ENCODE measurements around the gene MCM9. TPM values are rescaled to one million over a fixed set of nuclear protein-coding genes. Genes with fewer than 3 reads are reported as not detected.
A peak's percentile ranks its signal among the peaks of the same experiment; 100 is the strongest.

MCM9 gene
- total RNA-seq, 3 donors from 2014 or later (not counting 1 experiment from before 2014, with no cell fraction given), result 45.2 to 53.4 (median 52.5) TPM

DNA sequence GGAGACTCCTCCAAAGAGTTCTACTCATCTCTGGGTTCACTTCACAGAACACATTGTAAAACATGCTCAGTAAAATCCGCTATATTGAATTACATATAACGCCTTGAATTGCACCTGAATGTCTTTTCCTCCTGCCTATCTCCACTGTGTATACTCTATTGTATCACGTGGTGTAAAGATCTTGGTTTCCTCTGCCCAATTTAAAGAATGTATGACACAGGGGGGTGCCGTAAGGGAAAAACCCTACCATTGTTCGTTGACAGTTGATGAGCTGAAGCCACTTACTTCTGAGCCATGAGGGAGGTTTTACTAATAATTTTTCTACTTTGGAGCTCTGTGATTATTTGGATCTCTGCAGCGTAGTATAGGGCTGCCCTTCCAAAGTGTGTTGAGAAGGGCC lies 35.0 kb downstream of the MCM9 start:
- H3K27ac Mint-ChIP-seq, result peak overlapping the region in 1 of 2 donors; percentile 44
- H3K27me3 Mint-ChIP-seq (ENCODE audit: low read depth in 2 of 2), result no peaks in the 10 kb centered on the region
- peaks cover 48 to 55% of the 10 kb centered on the region in 2 donors for H3K4me1 Mint-ChIP-seq
- intact Hi-C loops (cut with micrococcal nuclease), result loop anchor here (10.0 kb wide), 1 partner anchor 1295 kb away; the partner anchor contains the start of gene GOPC
- Histone ChIP-seq H3K36me3 (ENCODE audit: control insufficient read depth, insufficient read depth, low read length) (peaks cover 39% of the 10 kb centered on the region), H3K9me3 (ENCODE audit: control insufficient read depth, insufficient read depth, low read length) (no peaks in the 10 kb centered on the region), H3K27ac (ENCODE audit: low read length) (no peak overlapping the region), H3K27me3 (ENCODE audit: control insufficient read depth, insufficient read depth, low read length) (no peaks in the 10 kb centered on the region), H3K4me3 (ENCODE audit: low read length) (no peak overlapping the region), H3K4me1 (ENCODE audit: control insufficient read depth, insufficient read depth, low read length) (peaks cover 5% of the 10 kb centered on the region)
- DNase-seq, result peak in 1 of 2 donors; percentile 61
- TF ChIP-seq, protein P1, sequence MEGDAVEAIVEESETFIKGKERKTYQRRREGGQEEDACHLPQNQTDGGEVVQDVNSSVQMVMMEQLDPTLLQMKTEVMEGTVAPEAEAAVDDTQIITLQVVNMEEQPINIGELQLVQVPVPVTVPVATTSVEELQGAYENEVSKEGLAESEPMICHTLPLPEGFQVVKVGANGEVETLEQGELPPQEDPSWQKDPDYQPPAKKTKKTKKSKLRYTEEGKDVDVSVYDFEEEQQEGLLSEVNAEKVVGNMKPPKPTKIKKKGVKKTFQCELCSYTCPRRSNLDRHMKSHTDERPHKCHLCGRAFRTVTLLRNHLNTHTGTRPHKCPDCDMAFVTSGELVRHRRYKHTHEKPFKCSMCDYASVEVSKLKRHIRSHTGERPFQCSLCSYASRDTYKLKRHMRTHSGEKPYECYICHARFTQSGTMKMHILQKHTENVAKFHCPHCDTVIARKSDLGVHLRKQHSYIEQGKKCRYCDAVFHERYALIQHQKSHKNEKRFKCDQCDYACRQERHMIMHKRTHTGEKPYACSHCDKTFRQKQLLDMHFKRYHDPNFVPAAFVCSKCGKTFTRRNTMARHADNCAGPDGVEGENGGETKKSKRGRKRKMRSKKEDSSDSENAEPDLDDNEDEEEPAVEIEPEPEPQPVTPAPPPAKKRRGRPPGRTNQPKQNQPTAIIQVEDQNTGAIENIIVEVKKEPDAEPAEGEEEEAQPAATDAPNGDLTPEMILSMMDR (IDR thresholded peaks at IDR 0.05), result no peak
- no peaks in the 10 kb centered on the region for H3K36me3 Mint-ChIP-seq
- ATAC-seq, result no peak
- H3K4me3 Mint-ChIP-seq, result no peak overlapping the region
- 72% methylated on average over 6 of the region's 6 CpGs for WGBS (ENCODE audit: insufficient coverage)
- no peaks in the 10 kb centered on the region for H3K9me3 Mint-ChIP-seq

DNA sequence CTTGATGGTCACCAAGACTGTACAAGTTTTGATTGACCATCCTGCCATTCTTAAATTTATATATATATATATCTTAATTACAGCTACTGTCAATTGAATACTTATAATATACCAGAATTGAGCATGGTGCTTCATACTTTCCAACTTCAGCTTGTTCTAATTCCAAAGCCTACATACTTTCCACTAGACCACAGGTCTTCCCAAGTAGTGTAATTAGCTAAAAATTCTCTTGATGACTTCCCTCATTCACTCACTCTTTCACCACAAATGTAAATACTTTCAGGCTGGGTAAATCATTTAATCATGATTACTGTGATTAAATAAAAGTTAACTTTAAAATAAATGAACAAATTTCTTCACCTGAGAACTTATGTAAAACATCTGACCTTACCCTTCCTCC lies 37.6 kb downstream of the MCM9 start:
- ATAC-seq (no peak), DNase-seq (no peak)
- peaks cover 50 to 64% of the 10 kb centered on the region in 2 donors for H3K4me1 Mint-ChIP-seq
- H3K9me3 ChIP-seq (ENCODE audit: control insufficient read depth, insufficient read depth, low read length), result no peaks in the 10 kb centered on the region
- no peaks in the 10 kb centered on the region for H3K27me3 Mint-ChIP-seq (ENCODE audit: low read depth in 2 of 2)
- H3K36me3 Mint-ChIP-seq, result no peaks in the 10 kb centered on the region
- no peaks in the 10 kb centered on the region for H3K27me3 ChIP-seq (ENCODE audit: control insufficient read depth, insufficient read depth, low read length)
- no peaks in the 10 kb centered on the region for H3K9me3 Mint-ChIP-seq
- intact Hi-C loops (cut with micrococcal nuclease), result loop anchor here (10.0 kb wide), 1 partner anchor 1293 kb away; the partner anchor contains the start of gene GOPC
- peaks cover 24% of the 10 kb centered on the region for H3K36me3 ChIP-seq (ENCODE audit: control insufficient read depth, insufficient read depth, low read length)
- H3K27ac Mint-ChIP-seq, result peak overlapping the region in 1 of 2 donors; percentile 57
- H3K27ac ChIP-seq (ENCODE audit: low read length), result no peak overlapping the region
- TF ChIP-seq, protein P1 (IDR thresholded peaks at IDR 0.05), result no peak
- H3K4me1 ChIP-seq (ENCODE audit: control insufficient read depth, insufficient read depth, low read length), result peaks cover 5% of the 10 kb centered on the region
- no peak overlapping the region for H3K4me3 ChIP-seq (ENCODE audit: low read length)
- no peak overlapping the region for H3K4me3 Mint-ChIP-seq

DNA sequence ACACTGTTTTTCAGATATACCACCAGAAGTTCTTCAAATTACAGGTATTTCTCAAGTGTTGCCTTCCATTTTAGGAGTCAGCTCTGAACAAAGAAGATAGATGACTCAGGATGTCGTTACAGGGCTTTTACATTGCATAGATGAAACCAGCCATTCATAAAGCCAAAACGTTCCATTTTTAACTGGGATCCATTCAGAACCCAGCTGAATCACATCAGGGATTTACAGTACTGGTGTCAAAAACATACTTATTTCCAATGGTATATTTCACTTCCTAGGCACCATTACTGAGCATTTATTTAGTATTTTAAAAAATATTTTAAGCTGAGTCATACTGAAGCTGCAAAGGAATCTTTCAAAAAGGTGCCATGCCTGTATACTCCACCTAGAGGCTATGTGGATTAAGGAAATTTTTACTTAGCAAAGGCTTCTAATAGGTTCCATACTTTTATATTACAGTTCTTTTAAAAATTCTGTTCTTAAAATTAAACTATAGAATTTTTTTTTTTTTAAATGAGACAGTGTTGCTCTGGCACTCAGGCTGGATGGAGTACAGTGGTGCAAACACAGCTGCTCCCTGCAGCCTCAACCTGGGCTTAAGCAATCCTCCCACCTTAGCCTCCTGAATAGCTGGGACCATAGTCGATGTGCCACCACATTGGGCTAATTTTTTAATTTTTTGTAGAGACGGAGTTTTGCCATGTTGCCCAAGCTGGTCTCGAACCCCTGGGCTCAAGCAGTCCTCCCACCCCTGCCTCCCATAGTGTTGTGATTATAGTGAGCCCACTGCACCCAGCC lies 38.4 kb downstream of the MCM9 start:
- no peak overlapping the region for H3K4me3 ChIP-seq (ENCODE audit: low read length)
- no peak overlapping the region for H3K27ac ChIP-seq (ENCODE audit: low read length)
- H3K27me3 Mint-ChIP-seq (ENCODE audit: low read depth in 2 of 2), result no peaks in the 10 kb centered on the region
- H3K36me3 Mint-ChIP-seq, result no peaks in the 10 kb centered on the region
- TF ChIP-seq, protein P1 (IDR thresholded peaks at IDR 0.05), result peak; percentile 44
- no peaks in the 10 kb centered on the region for H3K9me3 ChIP-seq (ENCODE audit: control insufficient read depth, insufficient read depth, low read length)
- DNase-seq, result peak in 1 of 2 donors; percentile 53
- H3K27ac Mint-ChIP-seq, result peak overlapping the region; percentile 97 to 99
- 61% methylated on average over 4 of the region's 5 CpGs for WGBS (ENCODE audit: insufficient coverage)
- no peak for ATAC-seq
- H3K4me3 Mint-ChIP-seq, result peak overlapping the region; percentile 65
- H3K27me3 ChIP-seq (ENCODE audit: control insufficient read depth, insufficient read depth, low read length), result no peaks in the 10 kb centered on the region
- H3K4me1 Mint-ChIP-seq, result peaks cover 59 to 68% of the 10 kb centered on the region in 2 donors
- H3K4me1 ChIP-seq (ENCODE audit: control insufficient read depth, insufficient read depth, low read length), result peaks cover 8% of the 10 kb centered on the region
- peaks cover 16% of the 10 kb centered on the region for H3K36me3 ChIP-seq (ENCODE audit: control insufficient read depth, insufficient read depth, low read length)
- intact Hi-C loops (cut with micrococcal nuclease), result loop anchor here (1.0 to 10.0 kb wide), 2 partner anchors 38 to 1292 kb away; partner anchors contain the start of gene GOPC
- no peaks in the 10 kb centered on the region for H3K9me3 Mint-ChIP-seq

Data from natural killer cell (primary cell).